SK-N-SH (cell line): ENCODE results near the gene TPSG1. TPM values are rescaled to one million over a fixed set of nuclear protein-coding genes. Genes with fewer than 3 reads are reported as not detected.
"Not testable (repeated sequence)": the region's sequence is repeated elsewhere in the genome, so short reads cannot be mapped to it uniquely, and the experiment has no call there.

Experiments used
- CTCF ChIA-PET: fragments of 300-600, 350-600 bp; formaldehyde crosslinking; extraction: SDS; loops from one replicate; lab custom pipeline; 2021; lab: Yijun Ruan, JAX
- POLR2A ChIA-PET: fragments of 350-600 bp; sonication (Branson Sonifier 250); formaldehyde crosslinking; extraction: SDS; loops from one replicate; lab custom pipeline; 2020; ENCODE audit warnings: antibody characterized with exemption, inconsistent platforms; lab: Yijun Ruan, JAX
- DNase-seq: peaks from one replicate; pipeline ENCODE4 v3.0.0; 2012
- H2AFZ ChIP-seq: fragments of 200-600 bp; sonication (generic); 2 replicates; pipeline ENCODE4 v1.8.1; 2016; ENCODE audit warnings: antibody characterized with exemption, mild to moderate bottlenecking, low read depth
- H3F3A ChIP-seq: fragments of 200-600 bp; sonication (generic); replicated peaks from 2 replicates; pipeline ENCODE3; 2016; ENCODE audit warnings: antibody characterized with exemption, mild to moderate bottlenecking; ENCODE audit not compliant: insufficient read depth
- H3K27ac ChIP-seq, 2 experiments: fragments of 200-500 bp in 1 of 2; fragments of 200-600 bp in 1 of 2; sonication (Bioruptor generic) in 1 of 2; sonication (generic), shearing (Covaris generic) in 1 of 2; 2 replicates each; pipeline versions ENCODE4 v1.5.1 to v1.6.1; 2014 to 2016; ENCODE audit warnings: low read depth in 2 of 2, inconsistent platforms in 1 of 2, low read length in 1 of 2, mild to moderate bottlenecking in 1 of 2, mixed read lengths in 1 of 2
- H3K27me3 ChIP-seq: fragments of 200-600 bp; sonication (generic), shearing (Covaris generic); 2 replicates; pipeline ENCODE4 v1.6.1; 2016; ENCODE audit warnings: mixed run types; ENCODE audit not compliant: insufficient read depth
- H3K36me3 ChIP-seq, 2 experiments: fragments of 200-500 bp in 1 of 2; fragments of 200-600 bp in 1 of 2; sonication (Bioruptor generic) in 1 of 2; sonication (generic) in 1 of 2; replicated peaks in 1 of 2; 2 replicates each; pipeline versions ENCODE3 to v1.5.1; 2014 to 2016; ENCODE audit warnings: low read length in 1 of 2, mild to moderate bottlenecking in 1 of 2; ENCODE audit not compliant: insufficient read depth in 2 of 2, control insufficient read depth in 1 of 2
- H3K4me1 ChIP-seq, 2 experiments: fragments of 200-500 bp in 1 of 2; fragments of 200-600 bp in 1 of 2; sonication (Bioruptor generic) in 1 of 2; sonication (generic), shearing (Covaris generic) in 1 of 2; 2 replicates each; pipeline versions ENCODE4 v1.5.1 to v1.6.1; 2014 to 2016; ENCODE audit warnings: low read depth in 1 of 2, low read length in 1 of 2, mixed run types in 1 of 2; ENCODE audit not compliant: insufficient read depth in 2 of 2, control insufficient read depth in 1 of 2
- H3K4me2 ChIP-seq: fragments of 200-600 bp; sonication (generic), shearing (Covaris generic); 2 replicates; pipeline ENCODE4 v1.6.1; 2017; ENCODE audit warnings: mixed run types
- H3K4me3 ChIP-seq, 2 experiments: fragments of 200-500 bp in 1 of 2; fragments of 200-600 bp in 1 of 2; sonication (Bioruptor generic) in 1 of 2; sonication (generic), shearing (Covaris generic) in 1 of 2; 2 replicates each; pipeline versions ENCODE4 v1.5.1 to v1.8.1; 2014 to 2016; ENCODE audit warnings: low read depth in 2 of 2, inconsistent platforms in 1 of 2, low read length in 1 of 2, mild to moderate bottlenecking in 1 of 2, mixed read lengths in 1 of 2, moderate library complexity in 1 of 2
- H3K79me2 ChIP-seq: fragments of 200-600 bp; sonication (generic); 2 replicates; pipeline ENCODE4 v1.8.1; 2017; ENCODE audit warnings: mild to moderate bottlenecking; ENCODE audit not compliant: insufficient read depth
- H3K9ac ChIP-seq: fragments of 200-600 bp; sonication (generic); 2 replicates; pipeline ENCODE4 v1.6.1; 2017; ENCODE audit warnings: mixed run types
- H3K9me2 ChIP-seq: fragments of 200-600 bp; sonication (generic); 2 replicates; pipeline ENCODE4 v1.6.1; 2017; ENCODE audit warnings: mixed run types
- H3K9me3 ChIP-seq: fragments of 200-600 bp; sonication (generic); 2 replicates; pipeline ENCODE4 v1.6.1; 2017; ENCODE audit warnings: mixed run types, mild to moderate bottlenecking, moderate library complexity
- H4K20me1 ChIP-seq: fragments of 200-600 bp; sonication (generic); 2 replicates; pipeline ENCODE4 v1.6.1; 2017; ENCODE audit warnings: mild to moderate bottlenecking, mixed run types; ENCODE audit not compliant: insufficient read depth
- CHD2 ChIP-seq: fragments of 150-350 bp; IDR thresholded peaks from 2 replicates; pipeline ENCODE4 v1.6.1; 2018; ENCODE audit warnings: low read length; ENCODE audit not compliant: partially characterized antibody
- EP300 ChIP-seq, 2 experiments: IDR thresholded peaks; 2 replicates each; pipeline versions ENCODE4 v1.4.0 to v1.6.1; 2012; ENCODE audit warnings: borderline replicate concordance in 1 of 2, low read depth in 1 of 2, low read length in 1 of 2
- FOXJ3 ChIP-seq: sonication (generic); formaldehyde crosslinking; IDR thresholded peaks from 2 replicates; pipeline ENCODE4 v1.5.1; 2020; ENCODE audit warnings: mild to moderate bottlenecking, missing genetic modification reagents
- GABPA ChIP-seq: IDR thresholded peaks from 2 replicates; pipeline ENCODE4 v1.4.0; 2012; ENCODE audit warnings: low read depth, mild to moderate bottlenecking
- MXI1 ChIP-seq: IDR thresholded peaks from 2 replicates; pipeline ENCODE4 v1.6.1; 2012; ENCODE audit warnings: mild to moderate bottlenecking, low read depth, low read length, improper control_type of control experiment
- NFIC ChIP-seq: IDR thresholded peaks from 2 replicates; pipeline ENCODE4 v1.4.0; 2012; ENCODE audit warnings: borderline replicate concordance
- POLR2AphosphoS5 ChIP-seq: IDR thresholded peaks from 2 replicates; pipeline ENCODE4 v1.6.1; 2012; ENCODE audit warnings: low read depth, low read length
- RCOR1 ChIP-seq: fragments of 150-350 bp; IDR thresholded peaks from 2 replicates; pipeline ENCODE4 v1.6.1; 2017; ENCODE audit warnings: antibody characterized with exemption, low read length
- TCF12 ChIP-seq: IDR thresholded peaks from 2 replicates; pipeline ENCODE4 v1.4.0; 2012
- TEAD4 ChIP-seq: IDR thresholded peaks from 2 replicates; pipeline ENCODE4 v1.4.0; 2012; ENCODE audit warnings: mild to moderate bottlenecking, borderline replicate concordance; ENCODE audit not compliant: insufficient read depth
- YY1 ChIP-seq: IDR thresholded peaks from 2 replicates; pipeline ENCODE4 v1.4.0; 2012; ENCODE audit warnings: low read depth, mild to moderate bottlenecking
- WGBS: methylation state at CpG from one replicate; pipeline ENCODE4 v1.1.6; 2017; ENCODE audit warnings: low lambda C conversion rate; 5-methylcytosine and 5-hydroxymethylcytosine counted together
- polyA plus RNA-seq, 3 experiments: library from polyadenylated mRNA; depleted of rRNA; stranded (reverse); fragments of >200 nt; gene quantifications; 2 replicates each; pipeline ENCODE4 v1.2.3, GENCODE V29; 2012
- TF ChIP-seq, protein P1 (sequence below): IDR thresholded peaks from 2 replicates; pipeline ENCODE4 v1.6.1; 2012; ENCODE audit warnings: mild to moderate bottlenecking, low read depth, low read length, moderate library complexity

The TPSG1 gene
- polyA plus RNA-seq, 1 of the 3 experiments (the other 2 are of a cell fraction), result not detected

DNA sequence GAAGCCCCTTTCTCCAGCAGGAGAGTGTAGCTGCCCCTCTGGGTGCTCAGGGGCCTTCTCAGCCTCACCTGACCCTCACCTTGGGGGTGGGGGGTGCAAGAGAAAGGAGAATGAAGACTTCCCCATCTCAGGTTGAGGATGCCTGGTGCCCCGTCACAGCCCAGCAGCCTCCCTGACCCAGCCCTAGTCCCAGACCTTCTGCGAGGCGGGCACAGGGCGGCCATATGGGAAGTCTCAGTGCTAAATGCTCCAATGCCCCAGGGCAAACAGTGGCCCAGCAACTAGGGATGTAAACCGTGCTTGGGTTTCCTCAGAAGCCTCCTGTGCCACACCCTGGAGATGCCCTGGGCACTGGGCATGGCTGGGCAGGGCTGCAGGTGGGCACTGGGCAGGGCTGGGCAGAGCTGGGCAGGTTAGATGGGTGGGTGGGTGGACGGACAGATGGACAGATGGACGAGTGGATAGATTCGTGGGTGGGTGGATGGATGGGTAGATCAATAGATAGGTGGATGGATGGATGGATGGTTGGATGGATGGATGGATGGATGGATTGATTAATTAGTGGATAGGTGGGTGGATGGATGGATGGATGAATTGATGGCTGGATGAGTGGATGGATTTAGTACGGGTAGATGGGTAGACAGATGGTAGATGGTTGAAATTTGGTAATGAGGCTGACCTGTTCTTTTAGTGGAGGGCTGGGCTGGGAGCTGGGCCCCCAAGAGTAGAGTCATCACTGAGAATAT is 47.6 kb upstream of the TPSG1 start:
- peaks cover 0 to 19% of the 10 kb centered on the region in 2 experiments; a peak in 1 of 4 replicates for H3K4me1 ChIP-seq

GRCh38 chr16:1271724-1272413 is 46.8 kb upstream of the TPSG1 start:
- H3F3A ChIP-seq, H3K9me3 ChIP-seq, H3K36me3 ChIP-seq, H3K27ac ChIP-seq, H4K20me1 ChIP-seq, H3K4me2 ChIP-seq, H3K79me2 ChIP-seq, H3K4me3 ChIP-seq, H3K9me2 ChIP-seq, CTCF ChIA-PET, H2AFZ ChIP-seq, H3K9ac ChIP-seq: not testable (repeated sequence)
- peaks cover 70% of the 10 kb centered on the region for H3K27me3 ChIP-seq
- TF ChIP-seq CHD2, result peak; percentile 69
- TF ChIP-seq MXI1, result peak; percentile 53; the same call in 1 of the 2 replicates
- TF ChIP-seq POLR2AphosphoS5, result 0 out of 2 replicates have a peak, but pooled peaks have one; percentile 43
- TF ChIP-seq NFIC, result peak; percentile 100
- peak; percentile 91 for TF ChIP-seq FOXJ3 (CRISPR knock-in tag)
- peak; percentile 69 for TF ChIP-seq TCF12
- peak in 1 of 2 experiments; percentile 76; a peak in 1 of 4 replicates for TF ChIP-seq EP300 (IDR thresholded peaks at IDR 0.05; ENCODE audit: borderline replicate concordance in 1 of 2, low read depth in 1 of 2, low read length in 1 of 2)
- TF ChIP-seq RCOR1, result peak; percentile 85
- H3K4me1 ChIP-seq, result peaks cover 0 to 19% of the 10 kb centered on the region in 2 experiments; a peak in 1 of 4 replicates
- peak; percentile 89 for DNase-seq
- 13% methylated on average over 7 of the region's 19 CpGs for WGBS
- POLR2A ChIA-PET, result interaction anchor here (0.6 kb wide), 1 partner anchor 513 kb away, joined by 3 read pairs; no protein-coding TSS in a partner anchor

More for the DNA sequence above, 47.6 kb upstream of the TPSG1 start:
- H3K27ac ChIP-seq, result no peak overlapping the region
- DNase-seq, result peak; percentile 84
- no peaks in the 10 kb centered on the region for H3K9me3 ChIP-seq
- peaks cover 77% of the 10 kb centered on the region for H3K27me3 ChIP-seq
- CTCF ChIA-PET, result interaction anchor here (1.1 kb wide), 1 partner anchor 29 kb away, joined by 4 read pairs; no protein-coding TSS in a partner anchor
- TF ChIP-seq, protein P1, sequence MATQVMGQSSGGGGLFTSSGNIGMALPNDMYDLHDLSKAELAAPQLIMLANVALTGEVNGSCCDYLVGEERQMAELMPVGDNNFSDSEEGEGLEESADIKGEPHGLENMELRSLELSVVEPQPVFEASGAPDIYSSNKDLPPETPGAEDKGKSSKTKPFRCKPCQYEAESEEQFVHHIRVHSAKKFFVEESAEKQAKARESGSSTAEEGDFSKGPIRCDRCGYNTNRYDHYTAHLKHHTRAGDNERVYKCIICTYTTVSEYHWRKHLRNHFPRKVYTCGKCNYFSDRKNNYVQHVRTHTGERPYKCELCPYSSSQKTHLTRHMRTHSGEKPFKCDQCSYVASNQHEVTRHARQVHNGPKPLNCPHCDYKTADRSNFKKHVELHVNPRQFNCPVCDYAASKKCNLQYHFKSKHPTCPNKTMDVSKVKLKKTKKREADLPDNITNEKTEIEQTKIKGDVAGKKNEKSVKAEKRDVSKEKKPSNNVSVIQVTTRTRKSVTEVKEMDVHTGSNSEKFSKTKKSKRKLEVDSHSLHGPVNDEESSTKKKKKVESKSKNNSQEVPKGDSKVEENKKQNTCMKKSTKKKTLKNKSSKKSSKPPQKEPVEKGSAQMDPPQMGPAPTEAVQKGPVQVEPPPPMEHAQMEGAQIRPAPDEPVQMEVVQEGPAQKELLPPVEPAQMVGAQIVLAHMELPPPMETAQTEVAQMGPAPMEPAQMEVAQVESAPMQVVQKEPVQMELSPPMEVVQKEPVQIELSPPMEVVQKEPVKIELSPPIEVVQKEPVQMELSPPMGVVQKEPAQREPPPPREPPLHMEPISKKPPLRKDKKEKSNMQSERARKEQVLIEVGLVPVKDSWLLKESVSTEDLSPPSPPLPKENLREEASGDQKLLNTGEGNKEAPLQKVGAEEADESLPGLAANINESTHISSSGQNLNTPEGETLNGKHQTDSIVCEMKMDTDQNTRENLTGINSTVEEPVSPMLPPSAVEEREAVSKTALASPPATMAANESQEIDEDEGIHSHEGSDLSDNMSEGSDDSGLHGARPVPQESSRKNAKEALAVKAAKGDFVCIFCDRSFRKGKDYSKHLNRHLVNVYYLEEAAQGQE, result no peak
- no peak for TF ChIP-seq YY1
- no peak for TF ChIP-seq TEAD4
- TF ChIP-seq GABPA, result no peak
- TF ChIP-seq RCOR1, result 0 out of 2 replicates have a peak, but pooled peaks have one; percentile 42
- TF ChIP-seq EP300 (IDR thresholded peaks at IDR 0.05; ENCODE audit: borderline replicate concordance in 1 of 2, low read depth in 1 of 2, low read length in 1 of 2), result peak in 1 of 2 experiments; percentile 32; a peak in 1 of 4 replicates
- no peak for TF ChIP-seq POLR2AphosphoS5
- TF ChIP-seq FOXJ3 (CRISPR knock-in tag), result no peak
- no peaks in the 10 kb centered on the region for H3F3A ChIP-seq
- no peak overlapping the region for H3K4me2 ChIP-seq
- H3K9me2 ChIP-seq, result no peaks in the 10 kb centered on the region
- H4K20me1 ChIP-seq, result no peaks in the 10 kb centered on the region
- H2AFZ ChIP-seq, result no peak overlapping the region
- no peak overlapping the region for H3K4me3 ChIP-seq
- no peaks in the 10 kb centered on the region for H3K36me3 ChIP-seq
- 3% methylated on average over 7 of the region's 9 CpGs for WGBS
- POLR2A ChIA-PET, result no interaction called here
- no peak overlapping the region for H3K9ac ChIP-seq
- no peaks in the 10 kb centered on the region for H3K79me2 ChIP-seq
